ENCODE data around the gene NUTF2.
A peak's percentile ranks its signal among the peaks of the same experiment; 100 is the strongest.

The NUTF2 gene

DNA sequence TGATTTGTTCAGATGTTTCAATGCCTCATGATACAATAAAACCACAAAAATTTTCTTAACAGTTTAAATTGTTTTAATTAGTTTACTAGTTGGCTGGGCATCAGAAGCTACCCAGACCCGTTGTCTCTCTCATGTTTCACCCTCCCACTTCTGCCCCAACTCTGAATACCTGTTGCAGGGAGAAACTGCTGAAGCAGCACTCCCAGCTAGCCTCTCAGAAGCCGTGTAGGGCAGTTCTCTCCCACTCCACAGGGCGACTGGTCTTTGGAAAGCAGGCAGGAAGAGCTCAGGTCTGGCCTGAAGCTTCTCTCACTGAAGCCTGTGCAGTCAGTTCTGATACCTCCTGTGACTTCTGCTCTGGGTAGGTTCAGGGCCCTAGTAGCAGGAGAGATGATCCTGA lies 24.5 kb downstream of the NUTF2 start:
- in situ Hi-C loops (cut with HindIII; ENCODE audit: low sequenced_read_pairs) = no loop called here

DNA sequence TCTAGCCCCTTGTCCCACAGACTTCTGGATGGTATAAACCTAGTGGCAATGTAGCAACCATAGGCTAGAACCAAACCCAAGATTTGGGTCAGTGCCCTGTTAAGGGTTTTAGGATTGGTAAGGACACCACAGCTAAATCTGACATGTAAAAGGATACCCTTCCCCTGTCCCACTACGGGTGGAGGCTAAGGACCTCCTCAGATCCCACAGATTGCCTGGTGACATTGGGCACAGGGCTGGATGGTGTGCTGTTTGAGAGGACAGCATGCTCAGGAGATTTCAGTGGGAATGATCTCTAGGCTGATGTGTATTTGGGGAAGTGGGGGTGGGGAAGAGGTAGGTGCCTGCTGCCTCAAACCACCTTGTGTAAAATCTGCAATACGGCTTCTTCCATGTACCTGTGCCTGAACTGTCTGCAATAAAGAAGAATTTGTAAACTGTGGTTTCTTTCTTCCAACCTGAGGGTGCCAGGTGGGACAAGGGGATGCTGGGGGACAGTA lies 25.4 kb downstream of the NUTF2 start:
- H3K4me3 ChIP-seq (ENCODE audit: low read depth, low read length) = no peak overlapping the region
- TF ChIP-seq, protein P1, sequence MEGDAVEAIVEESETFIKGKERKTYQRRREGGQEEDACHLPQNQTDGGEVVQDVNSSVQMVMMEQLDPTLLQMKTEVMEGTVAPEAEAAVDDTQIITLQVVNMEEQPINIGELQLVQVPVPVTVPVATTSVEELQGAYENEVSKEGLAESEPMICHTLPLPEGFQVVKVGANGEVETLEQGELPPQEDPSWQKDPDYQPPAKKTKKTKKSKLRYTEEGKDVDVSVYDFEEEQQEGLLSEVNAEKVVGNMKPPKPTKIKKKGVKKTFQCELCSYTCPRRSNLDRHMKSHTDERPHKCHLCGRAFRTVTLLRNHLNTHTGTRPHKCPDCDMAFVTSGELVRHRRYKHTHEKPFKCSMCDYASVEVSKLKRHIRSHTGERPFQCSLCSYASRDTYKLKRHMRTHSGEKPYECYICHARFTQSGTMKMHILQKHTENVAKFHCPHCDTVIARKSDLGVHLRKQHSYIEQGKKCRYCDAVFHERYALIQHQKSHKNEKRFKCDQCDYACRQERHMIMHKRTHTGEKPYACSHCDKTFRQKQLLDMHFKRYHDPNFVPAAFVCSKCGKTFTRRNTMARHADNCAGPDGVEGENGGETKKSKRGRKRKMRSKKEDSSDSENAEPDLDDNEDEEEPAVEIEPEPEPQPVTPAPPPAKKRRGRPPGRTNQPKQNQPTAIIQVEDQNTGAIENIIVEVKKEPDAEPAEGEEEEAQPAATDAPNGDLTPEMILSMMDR (IDR thresholded peaks at IDR 0.05; ENCODE audit: low read depth, low read length) = no peak
- in situ Hi-C loops (cut with HindIII; ENCODE audit: low sequenced_read_pairs) = no loop called here
- no peak for DNase-seq (ENCODE audit: low read depth, low spot score)

More for the DNA sequence above, 24.5 kb downstream of the NUTF2 start:
- no peak overlapping the region for H3K4me3 ChIP-seq (ENCODE audit: low read depth, low read length)
- DNase-seq (ENCODE audit: low read depth, low spot score) = no peak
- TF ChIP-seq, protein P1 (IDR thresholded peaks at IDR 0.05; ENCODE audit: low read depth, low read length) = no peak

DNA sequence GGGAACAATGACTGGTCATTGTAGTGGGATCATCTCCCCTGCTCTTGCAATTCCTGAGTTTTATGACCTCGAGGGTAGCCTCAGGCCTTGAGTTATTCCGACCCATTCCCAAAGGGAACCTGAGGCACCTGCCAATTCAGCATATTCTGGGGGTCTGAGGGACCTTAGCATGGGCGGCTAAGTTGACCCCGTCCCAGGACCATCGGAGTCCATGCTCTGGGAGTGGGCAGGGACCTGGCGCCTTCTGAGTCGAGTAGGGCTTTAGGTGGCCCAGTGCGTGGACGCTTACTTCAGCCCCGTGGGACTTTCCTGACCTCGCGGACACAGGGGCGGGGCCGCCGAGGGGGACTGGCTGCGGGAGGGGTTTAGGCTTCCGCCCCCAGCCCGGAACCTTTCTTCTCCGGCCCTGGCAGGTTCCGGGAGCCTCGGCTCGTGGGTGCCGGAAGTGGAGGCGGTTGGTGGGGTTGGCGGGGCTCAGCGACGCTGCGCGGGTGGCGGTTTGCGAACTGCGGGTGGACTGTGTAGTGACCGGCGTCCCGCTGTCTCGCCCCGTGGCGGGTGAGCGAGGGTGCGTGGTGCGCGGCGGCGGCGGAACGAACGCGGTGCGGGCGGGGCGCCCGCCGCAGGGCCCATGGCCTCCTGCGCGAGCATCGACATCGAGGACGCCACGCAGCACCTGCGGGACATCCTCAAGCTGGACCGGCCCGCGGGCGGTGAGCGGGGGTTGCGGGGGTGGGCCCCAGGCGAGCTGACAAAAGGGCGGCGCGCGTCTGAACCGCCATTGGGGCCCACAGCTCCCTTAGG lies 26.1 kb downstream of the NUTF2 start, which contains the start of gene EDC4:
EDC4 (plus strand) TSS at position 422 of the 804 bp plus-strand sequence; CDS start at position 632, 210 bp downstream.
- in situ Hi-C loops (cut with HindIII; ENCODE audit: low sequenced_read_pairs) = no loop called here
- peak; percentile 77 for DNase-seq (ENCODE audit: low read depth, low spot score)
- TF ChIP-seq, protein P1 (IDR thresholded peaks at IDR 0.05; ENCODE audit: low read depth, low read length) = no peak
- peak within 1 kb of the TSS; percentile 93 for H3K4me3 ChIP-seq (ENCODE audit: low read depth, low read length)

DNA sequence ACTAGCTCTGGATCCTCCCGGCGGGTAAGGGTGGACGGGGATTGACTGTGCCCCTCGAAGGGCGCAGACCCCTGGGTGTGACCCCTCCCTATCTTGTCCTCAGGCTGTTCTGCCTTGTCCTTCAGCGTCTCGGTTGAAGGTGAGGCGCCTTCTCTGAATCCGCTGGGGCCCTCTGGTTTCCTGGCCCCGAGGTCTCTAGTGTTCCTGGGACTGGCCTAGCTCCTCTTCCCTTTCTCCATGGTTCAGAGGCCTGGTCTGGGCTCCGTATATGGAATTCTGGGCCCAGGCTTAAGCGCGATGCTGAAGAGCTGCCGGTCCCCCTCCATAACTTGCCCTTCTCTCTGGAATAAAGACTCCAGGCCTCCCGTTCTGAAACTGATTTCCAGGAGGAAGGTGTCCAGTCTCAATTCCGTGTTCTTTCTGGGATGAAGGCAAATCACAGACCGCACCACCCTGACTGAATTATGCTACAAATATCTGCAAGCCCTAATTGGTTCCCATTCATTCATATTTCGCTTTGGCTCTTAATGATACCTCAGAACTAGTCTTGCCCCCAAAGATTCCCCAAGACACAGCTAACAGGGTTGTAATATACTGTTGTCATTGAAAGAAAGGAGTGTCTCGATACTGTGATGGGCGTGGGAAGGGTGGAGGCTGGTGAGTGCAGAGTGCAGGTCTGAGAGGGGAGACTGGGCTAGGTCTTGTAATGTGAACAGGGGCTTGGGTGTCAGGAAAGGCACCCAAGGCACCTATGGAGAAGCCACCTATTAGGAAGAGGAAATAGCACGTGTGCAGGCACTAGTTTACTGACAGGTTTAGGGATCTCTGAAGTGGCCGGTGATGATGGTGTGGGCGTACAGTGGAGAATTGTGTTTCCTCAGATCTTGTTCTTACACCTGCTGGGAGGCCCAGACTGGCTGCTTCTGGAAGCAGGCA lies 27.0 kb downstream of the NUTF2 start:
- TF ChIP-seq, protein P1 (IDR thresholded peaks at IDR 0.05; ENCODE audit: low read depth, low read length) = no peak
- in situ Hi-C loops (cut with HindIII; ENCODE audit: low sequenced_read_pairs) = no loop called here
- peak overlapping the region; percentile 93 for H3K4me3 ChIP-seq (ENCODE audit: low read depth, low read length)
- no peak for DNase-seq (ENCODE audit: low read depth, low spot score)

DNA sequence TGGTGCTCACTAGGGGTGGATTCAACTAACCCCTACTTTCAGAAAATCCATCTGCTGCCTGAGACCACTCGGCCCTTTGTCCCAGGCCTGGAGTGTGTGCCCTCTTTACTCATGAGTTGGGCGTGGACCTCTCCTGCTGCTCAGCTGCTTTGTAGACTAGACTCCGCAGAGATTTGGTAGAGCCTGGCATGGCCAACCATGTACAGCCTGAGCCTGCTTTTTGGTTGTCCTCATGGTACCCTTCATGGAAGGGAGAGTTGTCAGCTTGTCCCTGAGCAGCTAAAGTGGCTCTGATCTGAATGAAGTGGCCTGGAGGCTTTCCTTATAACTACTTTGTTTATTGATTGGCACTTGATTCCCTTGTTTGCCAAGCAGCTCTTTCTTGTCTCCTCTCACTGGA lies 27.6 kb downstream of the NUTF2 start:
- in situ Hi-C loops (cut with HindIII; ENCODE audit: low sequenced_read_pairs) = no loop called here
- TF ChIP-seq, protein P1 (IDR thresholded peaks at IDR 0.05; ENCODE audit: low read depth, low read length) = no peak
- DNase-seq (ENCODE audit: low read depth, low spot score) = no peak

DNA sequence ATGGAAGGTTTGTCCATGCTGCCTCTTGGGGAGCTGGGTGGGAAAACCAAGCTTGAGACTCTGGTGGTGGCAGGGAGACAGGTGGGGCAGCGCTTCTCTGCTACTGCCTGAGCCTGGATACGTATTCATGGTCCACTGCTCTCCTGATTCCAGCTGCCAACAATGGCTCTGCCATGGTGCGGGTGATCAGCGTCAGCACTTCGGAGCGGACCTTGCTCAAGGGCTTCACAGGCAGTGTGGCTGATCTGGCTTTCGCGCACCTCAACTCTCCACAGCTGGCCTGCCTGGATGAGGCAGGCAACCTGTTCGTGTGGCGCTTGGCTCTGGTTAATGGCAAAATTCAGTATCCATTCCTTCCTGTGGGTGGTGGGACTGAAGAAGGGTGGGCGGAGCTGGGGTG lies 30.3 kb downstream of the NUTF2 start:
- H3K4me3 ChIP-seq (ENCODE audit: low read depth, low read length) = no peak overlapping the region
- DNase-seq (ENCODE audit: low read depth, low spot score) = no peak
- in situ Hi-C loops (cut with HindIII; ENCODE audit: low sequenced_read_pairs) = no loop called here
- TF ChIP-seq, protein P1 (IDR thresholded peaks at IDR 0.05; ENCODE audit: low read depth, low read length) = no peak

More for the DNA sequence above, 27.6 kb downstream of the NUTF2 start:
- peak overlapping the region; percentile 93 for H3K4me3 ChIP-seq (ENCODE audit: low read depth, low read length)

Data from astrocyte of the spinal cord (primary cell).